ENCODE measurements around the gene MED29. TPM values are rescaled to one million over a fixed set of nuclear protein-coding genes. Genes with fewer than 3 reads are reported as not detected.

The MED29 gene
- total RNA-seq, 4 donors from 2014 or later = 32.9 to 52.5 (median 37.6) TPM

GRCh38 chr19:39449116-39449797, 58.1 kb downstream of the MED29 start:
- Histone ChIP-seq H3K27ac (no peak overlapping the region), H3K9me3 (no peaks in the 10 kb centered on the region), H3K4me1 (peaks cover 7 to 46% (median 29%) of the 10 kb centered on the region in 4 donors), H3K27me3 (no peaks in the 10 kb centered on the region), H3K36me3 (peaks cover 2 to 40% (median 14%) of the 10 kb centered on the region in 3 donors), H3K4me3 (no peak overlapping the region)
- WGBS, 2 donors = 75 to 85% methylated on average over 8 of the region's 8 CpGs
- TF ChIP-seq EP300 (IDR thresholded peaks at IDR 0.05) (no peak), CTCF (IDR thresholded peaks at IDR 0.05) (no peak), POLR2A (IDR thresholded peaks at IDR 0.05) (no peak)
- DNase-seq (ENCODE audit: low spot score in 2 of 2) = no peak

Small RNA genes within 50 kb of the gene (small RNA-seq; reads per million reads assigned to genes)
- gene AC011445.2 = not detected
- gene MIR4530 = not detected
- not detected for gene RN7SL566P

Other genes starting within 250 kb of the MED29 start
- not detected for gene NCCRP1, start 194.4 kb upstream of the MED29 start, total RNA-seq
- gene SYCN, start 187.1 kb upstream of the MED29 start, total RNA-seq = 1 to 10 TPM in 2 of 4 donors, not detected in 2; 1.3 to 6.0 TPM
- gene IFNL3, start 146.4 kb upstream of the MED29 start, total RNA-seq = not detected
- not detected for gene IFNL4, start 142.5 kb upstream of the MED29 start, total RNA-seq
- gene IFNL2, start 123.0 kb upstream of the MED29 start, total RNA-seq = not detected
- gene IFNL1, start 95.0 kb upstream of the MED29 start, total RNA-seq = not detected
- gene LRFN1, start 70.5 kb upstream of the MED29 start, total RNA-seq = 1 to 10 TPM in 2 of 4 donors, under 1 TPM in 2; 0.30 to 2.4 (median 1.4) TPM
- 10 to 100 TPM in 3 of 4 donors, 1 to 10 TPM in 1; 8.4 to 36.5 (median 18.2) TPM for gene GMFG, start 55.3 kb upstream of the MED29 start, total RNA-seq
- gene SAMD4B, start 49.0 kb upstream of the MED29 start, total RNA-seq = 100 to 1,000 TPM; 103 to 193 (median 115) TPM
- 10 to 100 TPM; 30.8 to 48.3 (median 44.3) TPM for gene PAF1, start 272 bp upstream of the MED29 start, total RNA-seq
- 100 to 1,000 TPM; 125 to 274 (median 178) TPM for gene ZFP36, start 15.5 kb downstream of the MED29 start, total RNA-seq
- gene PLEKHG2, start 21.3 kb downstream of the MED29 start, total RNA-seq = 10 to 100 TPM; 20.1 to 62.1 (median 35.6) TPM
- 1,000 to 10,000 TPM; 1,048 to 1,762 (median 1,462) TPM for gene RPS16, start 44.6 kb downstream of the MED29 start, total RNA-seq
- 100 to 1,000 TPM in 3 of 4 donors, 10 to 100 TPM in 1; 94.4 to 120 (median 106) TPM for gene SUPT5H, start 54.2 kb downstream of the MED29 start, total RNA-seq
- gene TIMM50, start 89.5 kb downstream of the MED29 start, total RNA-seq = 10 to 100 TPM; 38.4 to 65.5 (median 55.4) TPM
- gene DLL3, start 107.6 kb downstream of the MED29 start, total RNA-seq = not detected
- gene SELENOV, start 123.8 kb downstream of the MED29 start, total RNA-seq = not detected
- 10 to 100 TPM in 1 of 4 donors, 1 to 10 TPM in 3; 3.0 to 10.2 (median 7.0) TPM for gene EID2B, start 141.5 kb downstream of the MED29 start, total RNA-seq
- gene EID2, start 148.8 kb downstream of the MED29 start, total RNA-seq = 10 to 100 TPM; 14.0 to 27.3 (median 23.4) TPM
- not detected for gene LGALS13, start 211.1 kb downstream of the MED29 start, total RNA-seq

All from tibial nerve (tissue), 4 donors.